ENCODE measurements around the gene SIN3B.

DNA sequence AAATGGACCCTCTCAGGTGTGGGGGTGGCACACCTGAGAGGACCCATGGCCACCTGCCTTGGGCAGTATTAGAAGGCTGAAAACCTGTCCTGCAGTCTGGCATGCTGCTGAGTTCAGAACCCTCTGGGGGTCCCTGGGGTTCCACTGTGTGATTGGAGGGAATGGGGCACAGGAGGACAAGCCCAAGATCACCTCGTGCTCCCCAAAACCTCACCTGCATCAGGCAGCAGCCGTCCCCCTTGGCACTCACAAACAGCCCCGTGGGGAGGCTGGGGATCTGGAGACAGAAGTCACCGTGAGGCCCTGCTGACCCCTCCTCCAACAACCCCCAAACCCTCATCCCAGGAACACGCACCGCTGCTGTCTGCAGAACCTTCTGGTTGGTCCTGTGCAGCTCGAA, 74.1 kb downstream of the SIN3B start:
- no peak for TF ChIP-seq SP1 (IDR thresholded peaks at IDR 0.05)
- no peak for TF ChIP-seq CTBP1 (IDR thresholded peaks at IDR 0.05; ENCODE audit: borderline replicate concordance)
- TF ChIP-seq FOXK2 (IDR thresholded peaks at IDR 0.05), result no peak
- TF ChIP-seq HDGF (IDR thresholded peaks at IDR 0.05; ENCODE audit: borderline replicate concordance), result no peak
- no peak for TF ChIP-seq BHLHE40 (IDR thresholded peaks at IDR 0.05; ENCODE audit: borderline replicate concordance)
